WTC11 (cell line): ENCODE data around the gene FOXP1. TPM values are rescaled to one million over a fixed set of nuclear protein-coding genes. Genes with fewer than 3 reads are reported as not detected.

ENCODE experiments used
- ATAC-seq: fragments of 200-7000 bp; cut with Tn5 transposase; 2 replicates; pipeline ENCODE4 v1.10.0; 2021; ENCODE audit warnings: mild to moderate bottlenecking, moderate library complexity
- CTCF ChIA-PET: fragments of 300-600 bp; sonication (Branson Sonifier 250); formaldehyde crosslinking; loops from one replicate; lab custom pipeline; 2021; ENCODE audit warnings: antibody characterized with exemption; lab: Charles Lee
- POLR2A ChIA-PET: fragments of 350-600 bp; sonication (Branson Sonifier 250); formaldehyde crosslinking; loops from one replicate; lab custom pipeline; 2021; ENCODE audit warnings: antibody characterized with exemption; lab: Charles Lee
- DNase-seq: peaks from one replicate; pipeline ENCODE4 v3.0.0; 2021; ENCODE audit warnings: low spot score
- H3K27ac Mint-ChIP-seq: 2 replicates; pipeline ENCODE4 v1.8.0; 2021; ENCODE audit warnings: mixed read lengths
- H3K27me3 Mint-ChIP-seq: 2 replicates; pipeline ENCODE4 v1.8.0; 2021; ENCODE audit warnings: low read depth, mild to moderate bottlenecking, moderate library complexity, mixed read lengths
- H3K36me3 Mint-ChIP-seq: 2 replicates; pipeline ENCODE4 v1.8.0; 2021; ENCODE audit warnings: mixed read lengths
- H3K4me1 Mint-ChIP-seq: 2 replicates; pipeline ENCODE4 v1.8.0; 2022; ENCODE audit warnings: mixed read lengths
- H3K4me3 Mint-ChIP-seq: 2 replicates; pipeline ENCODE4 v1.8.0; 2021; ENCODE audit warnings: mild to moderate bottlenecking, moderate library complexity, mixed read lengths
- H3K9me3 Mint-ChIP-seq: 2 replicates; pipeline ENCODE4 v1.8.0; 2021; ENCODE audit warnings: mixed read lengths
- ATF1 ChIP-seq: sonication (generic); formaldehyde crosslinking; IDR thresholded peaks from 2 replicates; pipeline ENCODE4 v1.8.1; 2023; ENCODE audit warnings: mild to moderate bottlenecking, moderate library complexity, missing genetic modification reagents
- CBFB ChIP-seq: sonication (generic); formaldehyde crosslinking; IDR thresholded peaks from 2 replicates; pipeline ENCODE4 v1.8.1; 2022; ENCODE audit warnings: mild to moderate bottlenecking, low read depth, missing genetic modification reagents
- GTF2I ChIP-seq: fragments of 250-450 bp; sonication (Bioruptor Pico); conservative IDR thresholded peaks from 2 replicates; pipeline ENCODE4 v1.4.0; 2021; ENCODE audit warnings: mild to moderate bottlenecking
- HMGA2 ChIP-seq: fragments of 250-450 bp; sonication (Bioruptor Pico); IDR thresholded peaks from 2 replicates; pipeline ENCODE4 v1.4.0; 2021; ENCODE audit warnings: mild to moderate bottlenecking, moderate library complexity
- NFYB ChIP-seq: sonication (generic); formaldehyde crosslinking; conservative IDR thresholded peaks from 2 replicates; pipeline ENCODE4 v1.8.0; 2022; ENCODE audit warnings: low read depth, missing genetic modification reagents
- OVOL2 ChIP-seq: fragments of 250-450 bp; sonication (Bioruptor Pico); IDR thresholded peaks from 2 replicates; pipeline ENCODE4 v1.9.0; 2021; ENCODE audit warnings: mild to moderate bottlenecking, borderline replicate concordance
- ZNF121 ChIP-seq: sonication (generic); formaldehyde crosslinking; IDR thresholded peaks from 2 replicates; pipeline ENCODE4 v1.8.0; 2023; ENCODE audit warnings: missing genetic modification reagents
- total RNA-seq: library from RNA; stranded (reverse); gene quantifications from 3 replicates; pipeline ENCODE4 v1.2.3, GENCODE V29; 2021
- TF ChIP-seq, protein P1 (sequence below): sonication (generic); formaldehyde crosslinking; IDR thresholded peaks from 2 replicates; pipeline ENCODE4 v1.8.0; 2023; ENCODE audit warnings: mild to moderate bottlenecking, missing genetic modification reagents
- TF ChIP-seq, protein P2 (sequence below): sonication (generic); formaldehyde crosslinking; IDR thresholded peaks from 2 replicates; pipeline ENCODE4 v1.8.0; 2023; ENCODE audit warnings: missing genetic modification reagents, mild to moderate bottlenecking, borderline replicate concordance
- TF ChIP-seq, protein P3 (sequence below): fragments of 250-450 bp; sonication (Bioruptor Pico); IDR thresholded peaks from 2 replicates; pipeline ENCODE4 v1.9.0; 2021; ENCODE audit warnings: mild to moderate bottlenecking
- TF ChIP-seq, protein P4 (sequence below): sonication (generic); formaldehyde crosslinking; IDR thresholded peaks from 2 replicates; pipeline ENCODE4 v1.8.1; 2023; ENCODE audit warnings: mild to moderate bottlenecking, missing genetic modification reagents, moderate library complexity

FOXP1 gene
- total RNA-seq, 1 experiment from 2014 or later = 25.8 TPM

DNA sequence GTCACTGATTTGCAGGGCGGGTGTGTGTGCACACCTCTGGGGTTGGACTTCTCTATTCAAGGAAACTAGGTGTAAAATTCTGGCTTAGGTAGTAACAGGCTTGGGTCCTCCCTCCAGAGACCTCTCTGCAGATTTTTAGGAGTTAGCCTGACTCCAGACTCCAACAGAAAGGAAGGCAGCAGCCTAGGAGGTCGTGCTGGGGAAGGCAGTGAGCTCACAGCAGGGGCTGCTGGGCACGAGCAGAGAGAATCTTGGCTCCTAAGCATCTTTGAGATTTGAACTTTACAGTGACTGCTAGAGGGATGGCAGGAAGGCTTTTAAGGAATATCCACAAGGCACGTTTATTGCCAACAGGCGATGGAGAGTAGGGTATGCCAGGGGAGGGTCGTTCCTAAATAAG is 612.6 kb downstream of the FOXP1 start:
- H3K27ac Mint-ChIP-seq = peak overlapping the region; percentile 21; the same call in 1 of the 2 replicates
- H3K4me1 Mint-ChIP-seq = peaks cover 26% of the 10 kb centered on the region
- H3K36me3 Mint-ChIP-seq = peaks cover 12% of the 10 kb centered on the region
- no peaks in the 10 kb centered on the region for H3K27me3 Mint-ChIP-seq
- no peak for DNase-seq
- TF ChIP-seq, protein P1, sequence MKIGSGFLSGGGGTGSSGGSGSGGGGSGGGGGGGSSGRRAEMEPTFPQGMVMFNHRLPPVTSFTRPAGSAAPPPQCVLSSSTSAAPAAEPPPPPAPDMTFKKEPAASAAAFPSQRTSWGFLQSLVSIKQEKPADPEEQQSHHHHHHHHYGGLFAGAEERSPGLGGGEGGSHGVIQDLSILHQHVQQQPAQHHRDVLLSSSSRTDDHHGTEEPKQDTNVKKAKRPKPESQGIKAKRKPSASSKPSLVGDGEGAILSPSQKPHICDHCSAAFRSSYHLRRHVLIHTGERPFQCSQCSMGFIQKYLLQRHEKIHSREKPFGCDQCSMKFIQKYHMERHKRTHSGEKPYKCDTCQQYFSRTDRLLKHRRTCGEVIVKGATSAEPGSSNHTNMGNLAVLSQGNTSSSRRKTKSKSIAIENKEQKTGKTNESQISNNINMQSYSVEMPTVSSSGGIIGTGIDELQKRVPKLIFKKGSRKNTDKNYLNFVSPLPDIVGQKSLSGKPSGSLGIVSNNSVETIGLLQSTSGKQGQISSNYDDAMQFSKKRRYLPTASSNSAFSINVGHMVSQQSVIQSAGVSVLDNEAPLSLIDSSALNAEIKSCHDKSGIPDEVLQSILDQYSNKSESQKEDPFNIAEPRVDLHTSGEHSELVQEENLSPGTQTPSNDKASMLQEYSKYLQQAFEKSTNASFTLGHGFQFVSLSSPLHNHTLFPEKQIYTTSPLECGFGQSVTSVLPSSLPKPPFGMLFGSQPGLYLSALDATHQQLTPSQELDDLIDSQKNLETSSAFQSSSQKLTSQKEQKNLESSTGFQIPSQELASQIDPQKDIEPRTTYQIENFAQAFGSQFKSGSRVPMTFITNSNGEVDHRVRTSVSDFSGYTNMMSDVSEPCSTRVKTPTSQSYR (CRISPR knock-in tag) = no peak
- TF ChIP-seq ATF1 (CRISPR knock-in tag) (no peak), HMGA2 (CRISPR knock-in tag) (no peak), GTF2I (no peak)
- TF ChIP-seq, protein P2, sequence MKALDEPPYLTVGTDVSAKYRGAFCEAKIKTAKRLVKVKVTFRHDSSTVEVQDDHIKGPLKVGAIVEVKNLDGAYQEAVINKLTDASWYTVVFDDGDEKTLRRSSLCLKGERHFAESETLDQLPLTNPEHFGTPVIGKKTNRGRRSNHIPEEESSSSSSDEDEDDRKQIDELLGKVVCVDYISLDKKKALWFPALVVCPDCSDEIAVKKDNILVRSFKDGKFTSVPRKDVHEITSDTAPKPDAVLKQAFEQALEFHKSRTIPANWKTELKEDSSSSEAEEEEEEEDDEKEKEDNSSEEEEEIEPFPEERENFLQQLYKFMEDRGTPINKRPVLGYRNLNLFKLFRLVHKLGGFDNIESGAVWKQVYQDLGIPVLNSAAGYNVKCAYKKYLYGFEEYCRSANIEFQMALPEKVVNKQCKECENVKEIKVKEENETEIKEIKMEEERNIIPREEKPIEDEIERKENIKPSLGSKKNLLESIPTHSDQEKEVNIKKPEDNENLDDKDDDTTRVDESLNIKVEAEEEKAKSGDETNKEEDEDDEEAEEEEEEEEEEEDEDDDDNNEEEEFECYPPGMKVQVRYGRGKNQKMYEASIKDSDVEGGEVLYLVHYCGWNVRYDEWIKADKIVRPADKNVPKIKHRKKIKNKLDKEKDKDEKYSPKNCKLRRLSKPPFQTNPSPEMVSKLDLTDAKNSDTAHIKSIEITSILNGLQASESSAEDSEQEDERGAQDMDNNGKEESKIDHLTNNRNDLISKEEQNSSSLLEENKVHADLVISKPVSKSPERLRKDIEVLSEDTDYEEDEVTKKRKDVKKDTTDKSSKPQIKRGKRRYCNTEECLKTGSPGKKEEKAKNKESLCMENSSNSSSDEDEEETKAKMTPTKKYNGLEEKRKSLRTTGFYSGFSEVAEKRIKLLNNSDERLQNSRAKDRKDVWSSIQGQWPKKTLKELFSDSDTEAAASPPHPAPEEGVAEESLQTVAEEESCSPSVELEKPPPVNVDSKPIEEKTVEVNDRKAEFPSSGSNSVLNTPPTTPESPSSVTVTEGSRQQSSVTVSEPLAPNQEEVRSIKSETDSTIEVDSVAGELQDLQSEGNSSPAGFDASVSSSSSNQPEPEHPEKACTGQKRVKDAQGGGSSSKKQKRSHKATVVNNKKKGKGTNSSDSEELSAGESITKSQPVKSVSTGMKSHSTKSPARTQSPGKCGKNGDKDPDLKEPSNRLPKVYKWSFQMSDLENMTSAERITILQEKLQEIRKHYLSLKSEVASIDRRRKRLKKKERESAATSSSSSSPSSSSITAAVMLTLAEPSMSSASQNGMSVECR (CRISPR knock-in tag) = no peak
- TF ChIP-seq, protein P3, sequence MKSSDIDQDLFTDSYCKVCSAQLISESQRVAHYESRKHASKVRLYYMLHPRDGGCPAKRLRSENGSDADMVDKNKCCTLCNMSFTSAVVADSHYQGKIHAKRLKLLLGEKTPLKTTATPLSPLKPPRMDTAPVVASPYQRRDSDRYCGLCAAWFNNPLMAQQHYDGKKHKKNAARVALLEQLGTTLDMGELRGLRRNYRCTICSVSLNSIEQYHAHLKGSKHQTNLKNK (CRISPR knock-in tag) = no peak
- TF ChIP-seq, all 79 proteins: peak for 0
- ChIA-PET CTCF (no interaction called here), POLR2A (no interaction called here)
- peak; percentile 63 for ATAC-seq
- Mint-ChIP-seq H3K9me3 (no peaks in the 10 kb centered on the region), H3K4me3 (no peak overlapping the region)

DNA sequence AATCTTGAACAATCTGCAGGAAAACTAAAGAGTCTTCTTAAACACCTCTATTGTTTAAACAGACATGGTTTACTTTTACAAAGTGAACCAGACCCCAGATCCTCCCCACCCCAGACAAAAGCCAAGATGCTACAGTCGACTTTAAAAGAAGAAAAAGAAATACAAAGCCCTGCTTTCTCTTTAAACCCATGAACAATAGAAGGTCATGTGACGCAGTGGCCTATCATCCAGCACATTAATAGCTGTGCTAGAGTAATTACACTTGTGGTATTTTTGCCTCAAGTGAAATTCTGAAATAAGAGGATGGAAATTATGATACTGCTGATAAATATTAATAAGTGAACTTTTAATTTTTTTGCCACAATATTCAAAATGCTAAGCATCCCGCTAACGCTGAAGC is 613.4 kb downstream of the FOXP1 start:
- TF ChIP-seq, protein P4, sequence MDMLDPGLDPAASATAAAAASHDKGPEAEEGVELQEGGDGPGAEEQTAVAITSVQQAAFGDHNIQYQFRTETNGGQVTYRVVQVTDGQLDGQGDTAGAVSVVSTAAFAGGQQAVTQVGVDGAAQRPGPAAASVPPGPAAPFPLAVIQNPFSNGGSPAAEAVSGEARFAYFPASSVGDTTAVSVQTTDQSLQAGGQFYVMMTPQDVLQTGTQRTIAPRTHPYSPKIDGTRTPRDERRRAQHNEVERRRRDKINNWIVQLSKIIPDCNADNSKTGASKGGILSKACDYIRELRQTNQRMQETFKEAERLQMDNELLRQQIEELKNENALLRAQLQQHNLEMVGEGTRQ (CRISPR knock-in tag) = peak; percentile 56
- TF ChIP-seq NFYB = no peak
- TF ChIP-seq OVOL2 (CRISPR knock-in tag) = no peak
- TF ChIP-seq, all 79 proteins: peak for 1
- Mint-ChIP-seq H3K27me3 (no peaks in the 10 kb centered on the region), H3K4me1 (peaks cover 21% of the 10 kb centered on the region), H3K4me3 (no peak overlapping the region), H3K27ac (no peak overlapping the region), H3K36me3 (peaks cover 6% of the 10 kb centered on the region), H3K9me3 (no peaks in the 10 kb centered on the region)
- no peak for ATAC-seq
- DNase-seq = no peak
- POLR2A ChIA-PET = no interaction called here
- CTCF ChIA-PET = no interaction called here

DNA sequence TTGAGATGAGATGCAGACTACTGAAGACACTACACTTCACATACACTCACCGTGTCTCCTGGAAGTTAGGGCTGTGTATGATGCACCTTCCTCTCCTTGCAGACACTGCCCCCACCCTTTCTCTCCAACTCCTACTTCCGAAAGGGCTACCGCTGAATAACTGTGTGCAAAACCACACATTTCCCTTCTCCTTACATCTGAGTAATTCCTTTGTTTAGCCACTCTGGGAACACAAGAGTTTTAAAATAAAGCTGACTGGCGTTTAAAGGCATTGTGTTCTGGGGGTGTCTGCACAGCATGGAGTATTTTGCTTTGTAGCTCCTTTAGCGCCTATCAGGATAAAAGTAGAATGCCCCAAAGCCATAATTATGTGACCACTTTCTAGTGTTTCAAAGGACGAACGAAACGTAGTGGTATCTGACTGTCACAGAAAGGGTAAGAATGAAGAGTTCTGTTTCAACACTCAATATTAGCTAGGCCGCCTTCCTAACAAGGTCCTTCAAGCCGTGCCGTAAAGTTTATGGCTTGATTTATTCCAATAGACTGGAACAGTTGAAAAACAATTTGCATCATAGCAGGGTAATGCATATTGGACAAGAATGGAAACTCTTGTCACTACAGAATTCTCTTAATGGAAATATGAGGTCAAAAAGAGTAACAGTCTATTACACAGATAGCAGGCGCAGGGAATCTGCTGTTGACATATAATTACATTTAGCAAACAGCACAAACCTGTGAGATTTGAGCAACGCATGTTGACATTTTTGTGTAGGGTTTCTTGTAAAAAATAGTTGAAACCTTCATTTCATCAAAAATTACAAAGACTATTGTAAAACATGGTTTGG is 619.9 kb downstream of the FOXP1 start:
- ATAC-seq (peak; percentile 58), DNase-seq (no peak)
- H3K9me3 Mint-ChIP-seq = no peaks in the 10 kb centered on the region
- POLR2A ChIA-PET = no interaction called here
- H3K27ac Mint-ChIP-seq = peak overlapping the region; percentile 43
- no peak for TF ChIP-seq ZNF121 (CRISPR knock-in tag)
- TF ChIP-seq CBFB (CRISPR knock-in tag) = 0 out of 2 replicates have a peak, but pooled peaks have one; percentile 22
- no peaks in the 10 kb centered on the region for H3K27me3 Mint-ChIP-seq
- peaks cover 7% of the 10 kb centered on the region for H3K36me3 Mint-ChIP-seq
- H3K4me1 Mint-ChIP-seq = peaks cover 37% of the 10 kb centered on the region
- CTCF ChIA-PET = no interaction called here
- no peak overlapping the region for H3K4me3 Mint-ChIP-seq
